Effector memory CD8-positive, alpha-beta T cell (primary cell): ENCODE data around the gene TMCC1.

ENCODE experiments used
- ATAC-seq: fragments of 150-1000 bp; cut with Tn5 transposase; replicated peaks from 2 replicates; pipeline ENCODE4 v1.10.0; 2021; ENCODE audit warnings: mild to moderate bottlenecking, moderate library complexity
- DNase-seq, 3 experiments: peaks; one replicate each; pipeline ENCODE4 v3.0.0; 2021
- H3K27ac Mint-ChIP-seq, 2 donors: one replicate each; pipeline ENCODE4 v1.8.0; 2022; ENCODE audit warnings: mild to moderate bottlenecking in 2 of 2, mixed read lengths in 2 of 2, moderate library complexity in 2 of 2
- H3K27me3 Mint-ChIP-seq, 2 donors: one replicate each; pipeline ENCODE4 v1.8.0; 2022; ENCODE audit warnings: mixed read lengths in 2 of 2
- H3K36me3 Mint-ChIP-seq: one replicate; pipeline ENCODE4 v1.8.0; 2022; ENCODE audit warnings: mild to moderate bottlenecking, moderate library complexity, mixed read lengths; ENCODE audit not compliant: insufficient read depth
- H3K4me1 Mint-ChIP-seq, 2 donors: one replicate each; pipeline ENCODE4 v1.8.0; 2022; ENCODE audit warnings: low read depth in 2 of 2, mixed read lengths in 2 of 2
- H3K4me3 Mint-ChIP-seq, 2 donors: one replicate each; pipeline ENCODE4 v1.8.0; 2022; ENCODE audit warnings: mild to moderate bottlenecking in 2 of 2, mixed read lengths in 2 of 2, moderate library complexity in 2 of 2
- H3K9me3 Mint-ChIP-seq, 2 donors: one replicate each; pipeline ENCODE4 v1.8.0; 2022; ENCODE audit warnings: mixed read lengths in 2 of 2

The TMCC1 gene

GRCh38 chr3:129662191-129662608 is 231.3 kb downstream of the TMCC1 start:
- Mint-ChIP-seq H3K27ac (peak overlapping the region in 1 of 2 donors; percentile 9), H3K4me3 (no peak overlapping the region), H3K9me3 (no peaks in the 10 kb centered on the region), H3K36me3 (no peaks in the 10 kb centered on the region), H3K27me3 (no peaks in the 10 kb centered on the region), H3K4me1 (peaks cover 7 to 17% of the 10 kb centered on the region in 2 donors)
- DNase-seq (no peak), ATAC-seq (no peak)

DNA sequence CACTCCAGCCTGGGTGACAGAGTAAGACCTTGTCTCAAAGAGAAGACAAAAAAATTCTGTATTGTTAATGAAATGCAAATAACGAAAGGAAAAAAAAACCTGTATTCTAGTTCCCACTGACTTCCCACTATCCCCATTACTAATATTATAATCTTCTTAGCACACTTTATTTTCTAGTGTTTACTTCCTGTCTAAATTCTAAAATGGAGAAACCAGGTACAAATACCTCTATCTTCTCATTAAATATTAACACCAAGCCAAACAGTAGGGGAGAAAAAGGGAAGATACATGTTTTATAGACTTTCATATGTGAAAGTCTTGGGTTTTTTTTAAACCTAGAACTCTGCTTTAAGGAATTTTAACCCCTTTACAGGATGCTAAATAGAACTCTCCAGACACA is 231.7 kb downstream of the TMCC1 start:
- H3K9me3 Mint-ChIP-seq = no peaks in the 10 kb centered on the region
- H3K4me3 Mint-ChIP-seq = no peak overlapping the region
- peaks cover 7 to 17% of the 10 kb centered on the region in 2 donors for H3K4me1 Mint-ChIP-seq
- H3K36me3 Mint-ChIP-seq = no peaks in the 10 kb centered on the region
- ATAC-seq = no peak
- no peak for DNase-seq
- peak overlapping the region in 1 of 2 donors; percentile 9 for H3K27ac Mint-ChIP-seq
- H3K27me3 Mint-ChIP-seq = no peaks in the 10 kb centered on the region

GRCh38 chr3:129658110-129658843 is 235.2 kb downstream of the TMCC1 start:
- DNase-seq (no peak), ATAC-seq (no peak)
- H3K4me1 Mint-ChIP-seq = peaks cover 7 to 11% of the 10 kb centered on the region in 2 donors
- H3K9me3 Mint-ChIP-seq = no peaks in the 10 kb centered on the region
- no peaks in the 10 kb centered on the region for H3K27me3 Mint-ChIP-seq
- H3K36me3 Mint-ChIP-seq = peaks cover 2% of the 10 kb centered on the region
- no peak overlapping the region for H3K27ac Mint-ChIP-seq
- H3K4me3 Mint-ChIP-seq = no peak overlapping the region

- peaks cover 7 to 11% of the 10 kb centered on the region in 2 donors for H3K4me1 Mint-ChIP-seq
Observed at GRCh38 chr3:129657261-129658046, 236.1 kb downstream of the TMCC1 start.

DNA sequence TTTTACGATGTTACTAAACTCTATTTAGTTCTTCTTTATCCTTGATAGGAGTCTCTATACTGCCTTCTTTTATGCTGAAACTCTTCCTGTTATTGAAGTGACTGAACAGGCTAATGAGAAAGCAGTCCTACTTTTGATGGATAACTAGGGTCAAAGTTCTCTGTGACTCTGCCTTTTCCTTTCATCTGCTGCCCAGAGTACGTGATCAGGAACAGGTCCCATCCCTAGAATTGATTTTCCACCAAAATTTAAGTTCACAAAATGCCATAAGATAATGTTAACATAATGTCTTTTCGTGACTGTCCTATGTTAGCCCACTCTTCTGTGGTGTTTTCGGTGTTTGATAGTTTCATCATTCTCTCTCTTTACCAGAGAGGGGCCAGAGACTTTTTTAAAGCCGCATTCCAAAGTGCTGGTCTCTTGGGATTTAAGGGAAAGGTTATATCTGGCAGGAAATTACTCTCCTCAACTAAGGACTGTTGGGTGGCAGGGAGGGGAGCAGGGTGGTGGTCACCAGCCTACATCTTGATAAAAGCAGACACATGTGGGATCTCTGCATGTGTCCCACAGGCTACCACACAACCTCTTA is 236.8 kb downstream of the TMCC1 start:
- Mint-ChIP-seq H3K4me3 (no peak overlapping the region), H3K4me1 (peaks cover 7 to 11% of the 10 kb centered on the region in 2 donors), H3K27ac (no peak overlapping the region), H3K9me3 (no peaks in the 10 kb centered on the region), H3K36me3 (peaks cover 7% of the 10 kb centered on the region), H3K27me3 (no peaks in the 10 kb centered on the region)
- ATAC-seq (no peak), DNase-seq (no peak)

More at GRCh38 chr3:129657261-129658046, 236.1 kb downstream of the TMCC1 start:
- Mint-ChIP-seq H3K36me3 (peaks cover 7% of the 10 kb centered on the region), H3K27ac (no peak overlapping the region), H3K4me3 (no peak overlapping the region), H3K27me3 (no peaks in the 10 kb centered on the region), H3K9me3 (no peaks in the 10 kb centered on the region)
- no peak for DNase-seq
- no peak for ATAC-seq

GRCh38 chr3:129655291-129655700 is 238.2 kb downstream of the TMCC1 start:
- no peak overlapping the region for H3K27ac Mint-ChIP-seq
- H3K27me3 Mint-ChIP-seq = no peaks in the 10 kb centered on the region
- no peak for ATAC-seq
- DNase-seq = no peak
- H3K36me3 Mint-ChIP-seq = peaks cover 7% of the 10 kb centered on the region
- H3K4me3 Mint-ChIP-seq = no peak overlapping the region
- peaks cover 7 to 12% of the 10 kb centered on the region in 2 donors for H3K4me1 Mint-ChIP-seq
- H3K9me3 Mint-ChIP-seq = no peaks in the 10 kb centered on the region

DNA sequence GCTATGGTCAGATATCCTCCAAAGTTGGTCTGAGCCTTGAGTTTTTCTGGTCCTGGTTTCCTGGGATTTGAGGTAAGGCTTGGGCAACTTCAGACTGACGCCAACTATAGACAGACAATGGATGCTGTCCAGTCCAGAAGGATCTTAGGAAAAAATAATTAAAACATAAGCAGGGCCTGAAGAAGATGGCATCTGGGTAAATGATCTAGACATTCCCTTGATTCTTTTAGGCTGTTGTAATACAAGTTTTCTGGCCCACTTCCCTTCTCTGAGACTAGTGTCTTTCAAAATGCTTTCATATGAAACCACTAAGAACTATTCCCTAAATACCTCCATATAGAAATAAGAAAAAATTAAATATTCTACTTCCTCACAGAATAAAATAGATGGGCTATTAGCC is 239.4 kb downstream of the TMCC1 start:
- no peaks in the 10 kb centered on the region for H3K27me3 Mint-ChIP-seq
- H3K36me3 Mint-ChIP-seq = peaks cover 7% of the 10 kb centered on the region
- H3K27ac Mint-ChIP-seq = no peak overlapping the region

GRCh38 chr3:129653019-129653418 is 240.5 kb downstream of the TMCC1 start:
- Mint-ChIP-seq H3K36me3 (peaks cover 7% of the 10 kb centered on the region), H3K4me1 (peaks cover 4 to 6% of the 10 kb centered on the region in 2 donors), H3K27ac (no peak overlapping the region), H3K9me3 (no peaks in the 10 kb centered on the region), H3K27me3 (no peaks in the 10 kb centered on the region), H3K4me3 (no peak overlapping the region)
- DNase-seq (no peak), ATAC-seq (no peak)

More for the DNA sequence above, 239.4 kb downstream of the TMCC1 start:
- DNase-seq (no peak), ATAC-seq (no peak)
- Mint-ChIP-seq H3K4me3 (no peak overlapping the region), H3K4me1 (peaks cover 9 to 11% of the 10 kb centered on the region in 2 donors), H3K9me3 (no peaks in the 10 kb centered on the region)

- Mint-ChIP-seq H3K27me3 (no peaks in the 10 kb centered on the region), H3K4me1 (peaks cover 3 to 4% of the 10 kb centered on the region in 2 donors), H3K27ac (no peak overlapping the region), H3K36me3 (peaks cover 7% of the 10 kb centered on the region), H3K9me3 (no peaks in the 10 kb centered on the region), H3K4me3 (no peak overlapping the region)
- DNase-seq (no peak), ATAC-seq (no peak)
Observed at GRCh38 chr3:129651435-129652202, 241.9 kb downstream of the TMCC1 start.

DNA sequence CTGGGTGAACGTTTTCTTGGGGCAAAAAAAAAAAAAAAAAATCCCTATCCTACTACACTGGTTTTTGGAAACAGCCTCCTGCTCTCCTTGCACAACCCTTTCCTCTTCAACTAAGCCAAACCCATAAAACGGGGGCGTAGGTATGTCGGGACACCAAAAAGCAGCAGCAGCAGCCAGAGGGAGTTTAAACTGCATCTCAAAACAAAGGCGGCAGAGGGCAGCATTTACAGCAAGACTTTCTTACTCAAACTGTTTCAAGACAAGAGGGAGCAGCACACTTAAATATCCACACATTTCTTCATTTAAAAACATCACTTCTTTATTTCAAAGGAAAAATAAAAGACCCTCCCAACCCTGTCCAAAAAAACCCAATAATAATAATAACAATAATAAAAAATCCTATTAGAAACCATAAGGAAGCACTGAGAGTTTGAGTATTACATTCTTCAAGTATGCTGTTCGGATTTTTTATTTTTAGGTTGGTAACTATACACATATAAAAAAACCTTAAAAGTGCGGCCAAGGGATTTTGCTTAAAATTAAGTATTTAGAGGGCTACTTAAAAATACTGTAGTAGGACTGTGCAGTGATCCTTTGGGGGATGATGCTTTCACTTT is 243.1 kb downstream of the TMCC1 start:
- H3K9me3 Mint-ChIP-seq = no peaks in the 10 kb centered on the region
- DNase-seq (peak; percentile 41 to 50 (median 41)), ATAC-seq (no peak)
- peak overlapping the region in 1 of 2 donors; percentile 81 for H3K27ac Mint-ChIP-seq
- peaks cover 3 to 4% of the 10 kb centered on the region in 2 donors for H3K4me1 Mint-ChIP-seq
- no peaks in the 10 kb centered on the region for H3K27me3 Mint-ChIP-seq
- H3K4me3 Mint-ChIP-seq = no peak overlapping the region
- peaks cover 7% of the 10 kb centered on the region for H3K36me3 Mint-ChIP-seq

DNA sequence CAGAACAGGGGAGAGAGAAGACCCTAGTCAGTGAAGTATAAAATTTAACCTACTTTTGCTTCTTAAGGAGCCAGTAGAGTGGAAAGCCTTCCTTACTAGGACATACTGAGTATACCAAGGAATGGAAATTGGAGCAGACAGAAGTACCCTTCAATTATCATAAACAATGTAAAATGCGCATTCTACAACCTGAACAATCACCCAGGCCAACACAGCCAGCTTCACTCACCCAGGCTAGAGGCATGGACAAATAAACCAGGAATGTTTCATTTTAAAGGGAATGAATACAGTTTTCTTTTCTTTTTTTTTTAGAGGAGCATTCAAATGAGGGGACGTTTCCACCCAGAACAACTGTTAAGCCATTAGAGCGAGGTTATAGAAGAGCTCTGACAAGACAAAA is 245.1 kb downstream of the TMCC1 start:
- no peak for ATAC-seq
- Mint-ChIP-seq H3K4me3 (no peak overlapping the region), H3K4me1 (peaks cover 3 to 4% of the 10 kb centered on the region in 2 donors), H3K27me3 (no peaks in the 10 kb centered on the region), H3K9me3 (no peaks in the 10 kb centered on the region), H3K27ac (no peak overlapping the region), H3K36me3 (peaks cover 6% of the 10 kb centered on the region)
- DNase-seq = no peak

GRCh38 chr3:129645286-129645685 is 248.2 kb downstream of the TMCC1 start:
- Mint-ChIP-seq H3K27me3 (no peaks in the 10 kb centered on the region), H3K36me3 (no peaks in the 10 kb centered on the region), H3K27ac (no peak overlapping the region), H3K4me3 (no peak overlapping the region), H3K9me3 (no peaks in the 10 kb centered on the region), H3K4me1 (peaks cover 3% of the 10 kb centered on the region in 2 donors)
- DNase-seq = no peak
- ATAC-seq = no peak

DNA sequence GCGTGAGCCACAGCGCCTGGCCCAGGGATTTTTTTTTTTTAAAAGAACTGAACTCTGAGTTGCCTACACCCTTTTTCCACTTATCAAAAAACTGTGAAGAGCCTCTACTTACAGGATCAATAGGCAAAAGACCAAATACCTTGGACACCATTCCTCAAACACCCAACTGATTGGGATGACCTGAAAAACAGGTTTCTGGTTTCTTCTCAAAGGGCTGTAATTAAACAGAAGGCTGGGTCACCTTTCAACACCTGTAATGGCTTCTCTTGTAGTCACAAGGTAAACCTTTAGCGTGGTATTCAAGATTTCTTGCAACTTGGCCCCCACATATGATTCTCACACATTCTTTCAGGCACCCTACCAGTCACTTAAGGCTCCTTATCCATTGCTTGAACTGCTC is 248.7 kb downstream of the TMCC1 start:
- H3K9me3 Mint-ChIP-seq = no peaks in the 10 kb centered on the region
- no peaks in the 10 kb centered on the region for H3K36me3 Mint-ChIP-seq
- no peak overlapping the region for H3K4me3 Mint-ChIP-seq
- H3K27me3 Mint-ChIP-seq = no peaks in the 10 kb centered on the region
- no peak overlapping the region for H3K27ac Mint-ChIP-seq
- ATAC-seq = no peak
- H3K4me1 Mint-ChIP-seq = no peaks in the 10 kb centered on the region
- no peak for DNase-seq
